Measurements from ENCODE around the gene RALGAPA2.
A peak's percentile ranks its signal among the peaks of the same experiment; 100 is the strongest.

Gene RALGAPA2

GRCh38 chr20:20655883-20656282 lies 56.6 kb downstream of the RALGAPA2 start:
- no peak for DNase-seq (ENCODE audit: low read depth)
- TF ChIP-seq POLR2A (IDR thresholded peaks at IDR 0.05; ENCODE audit: extremely low read depth, insufficient read length), result no peak
- TF ChIP-seq MYC (IDR thresholded peaks at IDR 0.05; ENCODE audit: low read depth, low read length), result no peak
- TF ChIP-seq MAX (IDR thresholded peaks at IDR 0.05; ENCODE audit: low read depth, low read length), result no peak
- TF ChIP-seq, protein P1, sequence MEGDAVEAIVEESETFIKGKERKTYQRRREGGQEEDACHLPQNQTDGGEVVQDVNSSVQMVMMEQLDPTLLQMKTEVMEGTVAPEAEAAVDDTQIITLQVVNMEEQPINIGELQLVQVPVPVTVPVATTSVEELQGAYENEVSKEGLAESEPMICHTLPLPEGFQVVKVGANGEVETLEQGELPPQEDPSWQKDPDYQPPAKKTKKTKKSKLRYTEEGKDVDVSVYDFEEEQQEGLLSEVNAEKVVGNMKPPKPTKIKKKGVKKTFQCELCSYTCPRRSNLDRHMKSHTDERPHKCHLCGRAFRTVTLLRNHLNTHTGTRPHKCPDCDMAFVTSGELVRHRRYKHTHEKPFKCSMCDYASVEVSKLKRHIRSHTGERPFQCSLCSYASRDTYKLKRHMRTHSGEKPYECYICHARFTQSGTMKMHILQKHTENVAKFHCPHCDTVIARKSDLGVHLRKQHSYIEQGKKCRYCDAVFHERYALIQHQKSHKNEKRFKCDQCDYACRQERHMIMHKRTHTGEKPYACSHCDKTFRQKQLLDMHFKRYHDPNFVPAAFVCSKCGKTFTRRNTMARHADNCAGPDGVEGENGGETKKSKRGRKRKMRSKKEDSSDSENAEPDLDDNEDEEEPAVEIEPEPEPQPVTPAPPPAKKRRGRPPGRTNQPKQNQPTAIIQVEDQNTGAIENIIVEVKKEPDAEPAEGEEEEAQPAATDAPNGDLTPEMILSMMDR (IDR thresholded peaks at IDR 0.05; ENCODE audit: low read depth, low read length), result no peak
- no peak overlapping the region for H3K4me3 ChIP-seq (ENCODE audit: low read depth, low read length)

DNA sequence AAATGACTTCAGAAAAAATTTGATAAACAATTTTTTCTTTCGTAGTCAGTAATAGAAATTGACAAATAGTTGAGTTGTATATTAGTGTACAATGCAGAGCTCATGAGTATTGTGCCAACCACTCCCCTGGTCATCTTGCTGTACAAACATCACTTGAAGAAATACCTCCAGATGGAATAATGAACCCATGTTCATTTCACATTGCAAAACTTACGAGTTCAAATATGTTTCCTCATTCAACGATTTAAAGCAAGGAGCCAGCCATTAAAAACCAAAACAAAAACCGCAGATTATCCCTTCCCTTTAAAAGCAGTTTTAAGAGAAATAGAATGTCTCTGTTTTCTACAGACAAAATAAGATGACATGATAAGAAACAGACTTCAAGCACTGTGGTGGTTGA lies 62.5 kb downstream of the RALGAPA2 start:
- TF ChIP-seq MAX (IDR thresholded peaks at IDR 0.05; ENCODE audit: low read depth, low read length) (no peak), POLR2A (IDR thresholded peaks at IDR 0.05; ENCODE audit: extremely low read depth, insufficient read length) (no peak), MYC (IDR thresholded peaks at IDR 0.05; ENCODE audit: low read depth, low read length) (no peak)
- TF ChIP-seq, protein P1 (IDR thresholded peaks at IDR 0.05; ENCODE audit: low read depth, low read length), result no peak
- DNase-seq (ENCODE audit: low read depth), result no peak
- H3K4me3 ChIP-seq (ENCODE audit: low read depth, low read length), result no peak overlapping the region

DNA sequence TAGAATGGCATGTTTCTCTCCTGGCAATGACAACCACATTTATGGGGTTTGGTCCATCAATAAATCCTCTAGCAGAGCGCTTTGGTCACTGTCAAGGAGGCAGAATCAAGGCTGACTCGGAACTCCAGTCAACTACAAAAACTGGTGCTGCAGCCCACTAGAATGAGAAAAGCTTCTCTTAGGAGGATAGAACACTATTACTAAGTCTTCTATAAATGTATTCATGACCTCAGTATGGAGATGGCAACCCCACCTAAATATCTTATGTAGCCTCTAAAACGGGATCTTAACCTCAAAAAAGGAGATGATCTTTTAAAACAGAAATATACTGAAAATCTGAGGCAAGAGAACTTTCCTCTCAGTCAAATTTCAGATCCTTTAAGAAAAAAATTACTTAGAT lies 68.5 kb downstream of the RALGAPA2 start:
- no peak for DNase-seq (ENCODE audit: low read depth)
- TF ChIP-seq MAX (IDR thresholded peaks at IDR 0.05; ENCODE audit: low read depth, low read length) (no peak), POLR2A (IDR thresholded peaks at IDR 0.05; ENCODE audit: extremely low read depth, insufficient read length) (no peak), MYC (IDR thresholded peaks at IDR 0.05; ENCODE audit: low read depth, low read length) (no peak)
- TF ChIP-seq, protein P1 (IDR thresholded peaks at IDR 0.05; ENCODE audit: low read depth, low read length), result no peak
- H3K4me3 ChIP-seq (ENCODE audit: low read depth, low read length), result no peak overlapping the region

DNA sequence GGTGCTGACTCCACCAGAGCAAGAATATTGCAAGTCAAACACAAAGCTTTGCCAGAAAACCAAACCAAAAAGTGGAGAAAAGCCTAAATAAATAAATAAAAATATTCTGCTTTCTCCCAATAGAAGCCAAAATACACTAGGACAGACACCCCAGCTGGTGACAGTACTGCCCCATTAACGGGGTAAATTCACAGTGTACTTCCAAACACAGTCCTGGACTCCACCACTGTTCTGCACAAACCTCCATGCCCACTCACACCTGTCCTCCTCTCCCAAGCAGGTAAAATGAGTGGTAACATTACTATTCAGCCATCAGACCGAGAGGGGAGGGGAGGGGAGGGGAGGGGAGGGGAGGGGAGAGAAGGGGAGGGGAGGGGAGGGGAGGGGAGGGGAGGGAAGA lies 70.7 kb downstream of the RALGAPA2 start:
- no peak overlapping the region for H3K4me3 ChIP-seq (ENCODE audit: low read depth, low read length)
- TF ChIP-seq POLR2A (IDR thresholded peaks at IDR 0.05; ENCODE audit: extremely low read depth, insufficient read length), result no peak
- DNase-seq (ENCODE audit: low read depth), result no peak

DNA sequence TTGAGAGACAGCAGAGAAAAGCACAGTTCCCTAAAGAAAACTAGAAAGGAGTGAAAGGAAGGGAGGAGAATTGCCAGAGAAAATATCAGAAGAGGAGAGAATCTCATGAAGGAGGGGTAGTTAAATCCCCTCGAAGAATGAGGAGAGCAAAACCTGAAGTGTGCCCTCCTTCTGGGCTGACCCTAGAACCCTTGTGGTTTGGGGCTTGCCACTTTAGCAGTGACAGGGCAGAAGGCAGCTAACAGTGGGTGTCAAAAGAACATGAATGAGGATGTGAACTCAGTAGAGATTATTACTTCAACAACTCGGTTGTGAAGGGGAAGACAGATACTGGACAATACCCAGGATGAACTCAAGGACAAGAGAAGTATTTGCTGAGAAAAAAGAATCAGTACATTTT lies 73.6 kb downstream of the RALGAPA2 start:
- no peak overlapping the region for H3K4me3 ChIP-seq (ENCODE audit: low read depth, low read length)
- TF ChIP-seq MAX (IDR thresholded peaks at IDR 0.05; ENCODE audit: low read depth, low read length) (no peak), MYC (IDR thresholded peaks at IDR 0.05; ENCODE audit: low read depth, low read length) (no peak), POLR2A (IDR thresholded peaks at IDR 0.05; ENCODE audit: extremely low read depth, insufficient read length) (no peak)
- TF ChIP-seq, protein P1 (IDR thresholded peaks at IDR 0.05; ENCODE audit: low read depth, low read length), result no peak
- DNase-seq (ENCODE audit: low read depth), result peak; percentile 16

DNA sequence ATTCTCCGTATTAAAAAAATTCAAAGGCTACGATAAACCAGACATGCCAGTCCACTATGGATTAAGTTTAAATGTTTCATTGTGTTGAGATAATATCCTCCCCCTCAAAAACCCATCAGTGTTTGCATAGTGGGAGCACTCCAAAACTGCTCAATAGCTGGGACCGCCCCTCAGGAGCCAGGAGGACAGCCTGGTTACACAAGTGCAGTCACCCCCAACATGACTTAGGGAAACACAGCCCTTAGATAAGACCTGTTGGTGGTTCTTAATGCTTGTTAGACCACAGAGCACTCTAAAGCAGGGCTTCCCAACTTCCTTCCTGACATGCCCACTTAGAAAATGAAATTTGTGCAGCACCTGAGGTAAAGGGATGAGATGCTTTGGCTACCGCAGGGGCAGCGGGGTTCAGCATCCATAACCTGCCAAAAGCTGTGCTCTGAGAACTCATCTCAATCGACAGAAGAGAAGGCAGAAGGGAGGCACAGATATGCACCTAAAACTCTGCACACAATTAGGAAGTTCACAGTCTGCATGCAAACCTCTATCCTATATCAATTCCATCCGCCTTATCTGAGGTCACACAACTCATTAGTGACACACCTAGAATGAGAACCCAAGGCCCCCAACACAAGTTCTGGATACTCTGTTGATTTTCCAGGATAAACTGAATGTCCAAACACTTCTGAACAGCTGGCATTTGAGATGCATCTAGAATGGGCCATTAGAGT lies 74.3 kb downstream of the RALGAPA2 start:
- no peak for DNase-seq (ENCODE audit: low read depth)
- no peak overlapping the region for H3K4me3 ChIP-seq (ENCODE audit: low read depth, low read length)
- TF ChIP-seq, protein P1 (IDR thresholded peaks at IDR 0.05; ENCODE audit: low read depth, low read length), result no peak
- TF ChIP-seq MAX (IDR thresholded peaks at IDR 0.05; ENCODE audit: low read depth, low read length) (no peak), POLR2A (IDR thresholded peaks at IDR 0.05; ENCODE audit: extremely low read depth, insufficient read length) (no peak), MYC (IDR thresholded peaks at IDR 0.05; ENCODE audit: low read depth, low read length) (no peak)
